ENCODE data around the gene RAD51B.

RAD51B gene

GRCh38 chr14:68633131-68633991, 813.8 kb downstream of the RAD51B start:
- no peak for DNase-seq

DNA sequence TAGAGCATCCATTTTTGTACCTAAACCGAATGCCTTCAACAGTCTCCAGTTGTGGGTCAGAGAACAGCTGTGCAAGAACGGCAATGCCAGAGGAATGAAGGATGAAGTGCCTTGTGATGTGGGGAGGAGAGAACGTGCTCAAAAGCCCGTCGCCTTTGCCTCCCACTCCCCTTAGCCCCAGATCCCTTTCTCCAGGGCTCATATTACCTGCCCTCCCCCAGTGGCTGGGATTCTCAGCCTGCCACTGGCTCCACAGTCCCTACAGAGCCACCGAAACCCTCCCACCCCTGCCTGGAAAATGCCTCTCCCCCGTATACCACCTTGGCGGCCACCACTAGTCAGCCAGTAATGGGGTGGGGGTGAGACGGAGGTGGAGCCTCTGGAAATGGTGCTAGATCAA, 814.8 kb downstream of the RAD51B start:
- DNase-seq: no peak

DNA sequence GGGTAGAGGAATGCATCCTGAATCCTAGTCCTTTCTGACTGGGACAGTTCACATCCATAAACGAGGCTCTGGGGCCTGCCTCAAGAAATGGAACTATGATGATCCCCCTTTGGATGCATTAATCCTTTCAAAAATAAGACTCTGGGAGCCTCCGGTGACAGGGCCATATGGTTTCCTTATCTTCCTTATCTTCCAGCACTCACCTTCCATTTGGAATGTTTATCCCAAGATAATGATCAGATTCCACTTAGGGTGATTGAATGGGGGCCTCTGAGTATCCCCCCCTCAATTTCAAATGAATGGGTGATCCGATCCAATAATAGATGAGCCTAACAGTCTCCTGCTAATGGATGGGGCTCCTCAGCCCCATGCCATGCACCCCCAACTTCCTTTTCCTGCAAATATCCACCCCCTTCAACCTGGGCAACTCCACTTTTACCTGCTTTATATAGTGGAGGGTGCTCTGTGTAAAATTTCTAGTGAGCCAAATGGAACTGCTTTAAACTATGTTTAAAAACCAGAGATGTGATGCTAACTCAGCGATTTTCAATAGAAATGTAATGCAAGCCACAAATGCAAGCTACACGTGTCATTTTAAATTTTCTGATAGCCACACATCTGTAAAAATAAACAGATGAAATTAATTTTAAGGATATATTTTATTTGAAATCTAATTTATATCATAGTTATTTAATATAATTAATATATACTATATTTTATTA, 815.5 kb downstream of the RAD51B start:
- DNase-seq: no peak

DNA sequence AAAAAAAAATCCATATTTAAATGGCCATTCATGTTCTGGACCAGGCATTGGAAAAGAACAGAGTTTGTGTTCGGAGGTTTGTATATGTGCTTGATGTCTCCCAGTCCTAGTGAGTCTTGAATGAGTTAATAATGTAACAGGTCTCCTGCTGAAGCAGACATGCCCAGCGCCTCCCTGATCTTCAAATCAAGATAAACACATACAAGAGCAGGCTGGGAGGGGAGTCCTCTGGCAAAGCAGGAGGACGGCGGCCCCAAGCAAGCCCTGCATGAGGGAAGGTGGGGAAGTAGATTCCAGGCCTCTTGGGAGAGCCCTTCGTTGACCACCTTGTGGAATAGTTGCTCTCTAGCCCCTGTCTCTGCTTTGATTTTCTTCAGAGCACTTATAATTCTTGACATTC, 817.0 kb downstream of the RAD51B start:
- DNase-seq: no peak

DNA sequence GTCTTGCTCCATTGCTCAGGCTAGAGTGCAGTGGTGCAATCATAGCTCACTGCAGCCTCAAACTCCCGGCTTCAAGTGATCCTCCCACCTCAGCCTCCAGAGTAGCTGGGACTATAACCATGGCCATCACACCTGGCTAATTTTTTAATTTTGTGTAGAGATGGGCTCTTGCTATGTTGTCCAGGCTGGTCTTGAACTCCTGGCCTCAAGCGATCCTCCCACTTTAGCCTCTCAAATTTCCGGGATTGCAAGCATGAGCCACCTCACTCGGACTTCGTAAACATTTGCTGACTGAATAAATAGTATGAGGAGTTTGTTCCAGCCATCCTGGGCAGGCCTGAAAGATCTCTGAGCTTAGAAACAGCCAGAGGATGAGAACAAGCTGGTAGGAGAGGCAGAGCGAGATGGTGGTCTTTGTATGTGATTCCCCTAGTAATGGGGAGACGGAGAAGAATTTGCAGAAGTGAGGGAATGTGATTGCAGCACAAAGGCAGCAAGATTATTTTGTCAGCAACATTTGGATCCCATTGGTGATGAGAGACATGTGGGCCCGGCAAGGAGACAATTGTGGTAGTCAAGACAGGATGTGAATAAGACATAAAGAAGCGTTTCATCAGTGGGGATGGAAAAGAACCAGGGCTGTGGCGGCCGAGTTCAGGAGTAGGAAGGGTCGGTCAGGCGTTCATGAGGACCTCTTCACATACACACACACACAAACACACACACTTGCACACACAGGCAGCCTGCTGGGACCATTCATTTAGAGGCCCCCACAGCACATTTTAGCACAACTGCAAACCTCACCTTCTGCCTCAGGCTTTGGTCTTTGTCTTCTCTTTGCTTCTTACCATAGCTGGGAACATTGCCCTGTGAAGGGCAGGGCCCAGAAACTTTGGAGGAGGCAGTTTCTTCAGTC, 817.8 kb downstream of the RAD51B start:
- no peak for DNase-seq

DNA sequence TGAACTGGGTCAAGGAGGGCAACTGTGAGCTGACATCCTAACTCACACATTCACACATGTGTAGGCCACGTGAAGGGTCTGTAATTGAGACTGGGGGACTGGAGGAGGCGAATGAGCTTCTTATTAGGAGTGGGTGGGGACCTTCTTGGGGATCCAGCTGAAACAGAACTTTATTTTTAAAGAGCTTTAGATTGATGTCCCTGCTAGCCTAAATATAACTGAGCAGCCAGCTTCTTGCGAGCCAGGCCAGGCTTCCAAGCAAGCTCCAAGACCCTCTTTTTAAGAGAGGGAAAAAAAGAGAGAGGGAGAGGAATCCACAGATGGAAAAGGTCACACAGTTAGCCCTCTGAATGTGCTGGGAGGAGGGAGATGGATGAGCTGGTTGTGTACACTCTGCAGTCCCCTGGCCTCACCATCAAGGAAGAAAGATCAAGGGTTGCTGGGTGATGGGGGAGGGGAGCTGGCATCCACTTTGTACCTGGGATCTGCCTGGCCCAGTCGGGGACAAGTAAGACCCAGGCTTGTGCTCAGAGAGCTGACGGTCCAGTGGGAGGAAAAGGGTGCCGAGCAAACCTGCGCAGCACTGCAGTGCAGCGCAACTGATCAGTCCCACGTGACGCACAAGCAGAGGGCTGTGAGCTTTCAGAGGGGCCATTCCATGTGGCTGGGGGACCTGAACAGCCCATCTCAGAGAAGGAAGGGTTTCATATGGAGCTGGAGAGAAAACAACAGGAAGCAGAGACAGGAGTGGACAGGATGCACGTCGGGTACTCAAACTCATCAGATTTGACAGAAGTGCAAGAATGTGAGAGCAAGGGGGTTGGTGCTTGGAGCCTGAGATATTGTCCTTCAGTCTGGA, 818.8 kb downstream of the RAD51B start:
- no peak for DNase-seq

DNA sequence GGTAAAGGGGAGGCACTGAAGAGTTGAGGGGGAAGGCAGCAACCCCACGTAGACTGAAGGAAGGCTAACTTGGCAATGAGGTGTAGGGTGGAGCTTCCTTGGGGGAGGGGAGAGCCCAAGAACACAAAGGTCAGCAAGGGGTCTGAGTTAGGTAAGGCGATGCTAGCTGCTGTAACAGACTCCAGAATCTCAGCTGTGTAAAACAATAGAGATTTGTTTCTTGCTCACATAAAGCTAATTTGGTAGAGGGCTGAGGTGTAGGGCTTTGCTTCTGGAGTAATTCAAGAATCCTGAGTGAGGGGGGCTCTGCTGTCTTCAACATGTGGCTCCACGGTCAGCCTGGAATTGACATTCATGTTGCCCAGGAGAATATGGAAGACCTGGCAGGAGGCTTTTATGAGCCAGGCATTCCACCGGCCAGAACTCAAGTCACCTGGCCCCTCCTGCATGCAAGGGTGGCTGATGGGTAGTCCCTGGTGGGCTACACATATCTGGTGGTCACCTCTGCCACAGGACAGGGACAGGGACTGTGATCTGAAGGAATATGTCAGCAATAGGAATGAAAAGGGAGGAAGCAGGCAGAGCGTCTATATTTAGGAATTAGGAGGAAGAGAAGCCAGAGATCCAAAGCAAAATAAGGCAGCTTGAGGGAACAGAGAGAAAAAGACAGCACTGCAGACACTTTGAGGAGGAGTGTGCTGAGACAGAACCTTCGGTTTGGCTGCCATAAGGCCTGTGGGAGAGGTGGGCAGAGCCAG, 819.6 kb downstream of the RAD51B start:
- no peak for DNase-seq

- no peak for DNase-seq
These were observed 820.4 kb downstream of the RAD51B start for GRCh38 chr14:68639758-68640574.

GRCh38 chr14:68643673-68644072, 824.1 kb downstream of the RAD51B start:
- no peak for DNase-seq

GRCh38 chr14:68644101-68644500, 824.5 kb downstream of the RAD51B start:
- DNase-seq: no peak

DNA sequence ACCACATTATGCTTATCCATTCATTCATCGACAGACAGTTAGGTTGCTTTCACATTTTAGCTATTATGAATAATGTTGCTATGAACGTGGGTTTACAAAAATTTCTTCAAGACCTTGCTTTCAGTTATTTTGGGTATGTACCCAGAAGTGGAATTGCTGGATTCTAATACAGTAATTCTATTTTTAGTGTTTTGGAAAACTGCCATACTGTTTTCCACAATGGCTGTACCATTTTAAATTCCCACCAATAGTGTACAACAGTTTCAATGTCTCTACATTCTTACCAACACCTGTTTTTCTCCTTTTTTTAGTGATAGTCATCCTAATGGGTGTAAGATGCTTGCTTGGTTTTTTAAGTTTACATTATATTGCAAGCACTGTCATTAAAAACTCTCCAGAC, 825.8 kb downstream of the RAD51B start:
- no peak for DNase-seq

- DNase-seq: no peak
These were observed 830.1 kb downstream of the RAD51B start for GRCh38 chr14:68649476-68650189.

DNA sequence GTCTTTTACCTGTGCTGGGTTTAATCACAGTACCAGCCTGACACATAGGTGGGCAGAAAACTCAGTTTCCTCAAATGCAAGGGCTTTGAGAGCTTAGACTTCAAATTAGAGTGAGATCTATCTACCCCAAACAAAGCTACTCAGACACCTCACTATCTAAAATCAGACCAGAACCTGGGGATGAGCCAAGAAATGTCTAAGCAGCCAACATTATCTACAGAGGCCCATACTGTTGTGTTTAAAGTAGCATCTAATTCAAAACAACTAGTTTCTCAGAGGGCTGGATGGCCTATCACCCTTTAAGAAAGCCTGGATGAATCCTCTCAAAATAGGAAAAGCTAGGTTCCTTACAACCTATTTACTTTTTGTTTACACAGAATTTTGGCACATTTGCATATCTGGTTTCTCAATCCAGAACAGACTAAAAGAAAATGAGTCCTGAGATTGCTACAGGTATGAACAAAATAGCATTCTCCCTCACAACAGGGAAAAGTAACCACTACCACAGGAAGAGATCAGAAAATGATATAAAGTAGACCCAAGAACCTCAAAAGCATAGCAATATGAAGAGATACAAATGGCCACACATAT, 830.9 kb downstream of the RAD51B start:
- DNase-seq: no peak

DNA sequence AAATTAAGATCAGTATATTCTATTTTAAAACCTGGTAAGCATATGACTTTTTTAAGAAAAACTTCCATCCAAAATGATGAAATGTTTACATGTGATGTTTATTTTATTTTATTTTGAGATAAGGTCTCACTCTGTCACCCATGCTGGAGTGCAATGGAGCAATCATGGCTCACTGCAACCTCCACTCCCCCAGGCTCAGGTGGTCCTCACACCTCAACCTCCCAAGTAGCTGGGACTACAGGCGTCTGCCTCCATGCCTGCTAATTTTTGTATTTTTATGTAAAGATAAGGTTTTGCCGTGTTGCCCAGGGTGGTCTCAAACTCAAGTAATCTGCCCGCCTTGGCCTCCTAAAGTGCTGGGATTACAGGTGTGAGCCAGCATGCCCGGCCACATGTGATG, 831.5 kb downstream of the RAD51B start:
- no peak for DNase-seq

DNA sequence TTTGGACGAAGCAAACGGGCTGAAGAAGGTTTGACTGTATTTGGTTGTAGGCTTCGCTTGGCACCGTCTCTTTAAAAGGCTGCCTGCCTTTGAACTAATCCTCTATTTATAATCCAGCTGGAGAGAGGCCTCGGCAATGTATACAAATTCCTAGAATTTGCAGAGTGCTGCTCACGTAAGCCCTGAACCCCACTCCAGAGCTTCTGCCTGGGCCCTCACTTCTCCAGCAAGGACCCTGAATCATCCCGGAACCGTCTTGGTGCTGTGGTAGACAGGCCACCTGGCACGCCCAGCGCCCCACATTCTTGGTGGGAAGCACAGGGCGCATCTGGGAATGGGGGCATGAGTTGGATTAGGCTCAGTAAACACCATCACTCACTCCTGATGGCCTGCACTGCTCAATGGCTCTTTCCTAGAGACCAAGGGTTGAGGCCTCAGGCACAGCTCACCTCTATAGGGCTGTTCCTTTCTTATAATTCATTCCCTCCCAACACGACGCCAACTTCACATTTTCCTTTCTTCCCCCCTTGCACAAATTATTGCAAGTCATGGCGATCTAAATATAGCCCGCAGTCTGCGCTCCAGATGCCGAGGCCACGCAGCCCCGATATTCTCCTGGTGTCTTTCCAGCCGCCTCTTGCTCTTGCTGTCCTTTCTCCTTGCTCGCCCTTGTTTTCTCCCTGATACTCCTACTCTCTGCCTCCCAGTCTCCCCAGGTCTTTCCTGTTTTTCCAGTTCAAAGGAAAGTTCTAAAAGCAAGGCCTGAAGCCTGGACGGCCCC, 832.3 kb downstream of the RAD51B start:
- DNase-seq: no peak

DNA sequence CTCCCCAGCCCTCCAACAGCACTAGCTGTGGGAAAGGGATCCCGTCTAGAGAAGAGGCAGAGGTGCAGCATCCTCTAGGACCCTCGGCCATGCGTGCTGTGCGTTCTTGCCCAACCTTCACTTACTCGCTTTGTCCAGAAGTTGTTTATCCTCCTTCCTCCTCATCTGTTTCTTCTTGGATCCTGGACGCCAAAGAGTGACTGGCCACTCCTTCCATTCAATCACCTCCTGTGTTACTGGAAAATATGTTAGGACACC, 832.8 kb downstream of the RAD51B start:
- DNase-seq: no peak

- DNase-seq: no peak
These were observed 833.5 kb downstream of the RAD51B start for GRCh38 chr14:68653108-68653507.

DNA sequence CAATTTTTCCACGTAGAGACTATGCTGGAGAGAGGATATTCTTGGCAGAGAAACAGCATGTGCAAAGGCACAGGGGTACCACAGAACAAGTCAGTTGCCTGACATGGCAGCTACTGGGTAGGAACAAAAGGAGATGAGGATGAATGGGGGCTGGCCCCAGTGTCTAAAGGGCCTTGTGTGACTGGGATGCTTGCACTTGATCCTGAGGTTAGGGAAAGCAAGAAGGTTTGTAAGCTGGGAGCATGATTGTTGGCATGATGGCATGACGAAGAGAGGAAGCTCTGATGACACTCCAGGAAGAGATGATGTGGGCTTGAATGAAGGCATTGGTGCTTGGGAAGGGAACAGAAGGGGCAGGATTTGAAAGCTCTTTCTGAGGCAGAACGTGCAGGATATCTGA, 834.2 kb downstream of the RAD51B start:
- no peak for DNase-seq

DNA sequence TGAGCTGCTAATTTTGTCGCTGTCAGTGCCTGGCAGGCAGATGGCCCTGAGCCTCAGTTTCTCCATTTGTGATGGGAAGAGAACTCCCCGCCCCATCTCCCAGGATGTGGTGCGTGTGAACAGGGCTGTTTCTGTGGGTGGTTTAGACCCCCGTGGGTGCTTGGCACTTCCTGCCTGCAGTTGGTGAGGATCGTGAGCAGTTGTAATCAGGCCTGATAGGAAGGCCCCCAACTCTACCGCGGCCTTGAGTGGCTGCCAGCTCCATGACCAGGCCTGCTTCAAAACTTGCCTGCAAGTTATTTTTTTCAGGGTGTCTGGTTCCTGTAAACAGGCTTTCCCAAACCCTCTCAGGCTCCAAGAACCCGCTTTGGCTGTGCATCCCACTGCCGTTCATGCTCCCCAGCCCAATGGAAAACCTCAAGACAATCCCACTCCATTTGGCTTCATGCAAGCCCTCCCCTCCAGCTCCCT, 834.9 kb downstream of the RAD51B start:
- no peak for DNase-seq
